WTC11 (cell line): ENCODE data around the gene CRCP. TPM values are rescaled to one million over a fixed set of nuclear protein-coding genes. Genes with fewer than 3 reads are reported as not detected.

Experiments used
- ATAC-seq: fragments of 200-7000 bp; cut with Tn5 transposase; 2 replicates; pipeline ENCODE4 v1.10.0; 2021; ENCODE audit warnings: mild to moderate bottlenecking, moderate library complexity
- CTCF ChIA-PET: fragments of 300-600 bp; sonication (Branson Sonifier 250); formaldehyde crosslinking; loops from one replicate; lab custom pipeline; 2021; ENCODE audit warnings: antibody characterized with exemption; lab: Charles Lee
- POLR2A ChIA-PET: fragments of 350-600 bp; sonication (Branson Sonifier 250); formaldehyde crosslinking; loops from one replicate; lab custom pipeline; 2021; ENCODE audit warnings: antibody characterized with exemption; lab: Charles Lee
- DNase-seq: peaks from one replicate; pipeline ENCODE4 v3.0.0; 2021; ENCODE audit warnings: low spot score
- H3K27ac Mint-ChIP-seq: 2 replicates; pipeline ENCODE4 v1.8.0; 2021; ENCODE audit warnings: mixed read lengths
- H3K27me3 Mint-ChIP-seq: 2 replicates; pipeline ENCODE4 v1.8.0; 2021; ENCODE audit warnings: low read depth, mild to moderate bottlenecking, moderate library complexity, mixed read lengths
- H3K36me3 Mint-ChIP-seq: 2 replicates; pipeline ENCODE4 v1.8.0; 2021; ENCODE audit warnings: mixed read lengths
- H3K4me1 Mint-ChIP-seq: 2 replicates; pipeline ENCODE4 v1.8.0; 2022; ENCODE audit warnings: mixed read lengths
- H3K4me3 Mint-ChIP-seq: 2 replicates; pipeline ENCODE4 v1.8.0; 2021; ENCODE audit warnings: mild to moderate bottlenecking, moderate library complexity, mixed read lengths
- H3K9me3 Mint-ChIP-seq: 2 replicates; pipeline ENCODE4 v1.8.0; 2021; ENCODE audit warnings: mixed read lengths
- ATF2 ChIP-seq: sonication (generic); formaldehyde crosslinking; IDR thresholded peaks from 2 replicates; pipeline ENCODE4 v1.8.1; 2022; ENCODE audit warnings: low read depth, missing genetic modification reagents, borderline replicate concordance
- ATF3 ChIP-seq: sonication (generic); formaldehyde crosslinking; conservative IDR thresholded peaks from 2 replicates; pipeline ENCODE4 v1.8.1; 2022; ENCODE audit warnings: mild to moderate bottlenecking, missing genetic modification reagents
- E2F5 ChIP-seq: sonication (generic); formaldehyde crosslinking; IDR thresholded peaks from 2 replicates; pipeline ENCODE4 v1.8.1; 2022; ENCODE audit warnings: mild to moderate bottlenecking, moderate library complexity, missing genetic modification reagents
- ETV6 ChIP-seq: sonication (generic); formaldehyde crosslinking; IDR thresholded peaks from 2 replicates; pipeline ENCODE4 v1.8.1; 2022; ENCODE audit warnings: mild to moderate bottlenecking, missing genetic modification reagents
- GABPB1 ChIP-seq: sonication (generic); formaldehyde crosslinking; IDR thresholded peaks from 2 replicates; pipeline ENCODE4 v1.8.1; 2023; ENCODE audit warnings: mild to moderate bottlenecking, missing genetic modification reagents
- GTF2I ChIP-seq: fragments of 250-450 bp; sonication (Bioruptor Pico); conservative IDR thresholded peaks from 2 replicates; pipeline ENCODE4 v1.4.0; 2021; ENCODE audit warnings: mild to moderate bottlenecking
- HMGA2 ChIP-seq: fragments of 250-450 bp; sonication (Bioruptor Pico); IDR thresholded peaks from 2 replicates; pipeline ENCODE4 v1.4.0; 2021; ENCODE audit warnings: mild to moderate bottlenecking, moderate library complexity
- HMGXB4 ChIP-seq: sonication (generic); formaldehyde crosslinking; IDR thresholded peaks from 2 replicates; pipeline ENCODE4 v1.8.1; 2023; ENCODE audit warnings: mild to moderate bottlenecking, moderate library complexity, missing genetic modification reagents
- JUN ChIP-seq: sonication (generic); formaldehyde crosslinking; IDR thresholded peaks from 2 replicates; pipeline ENCODE4 v1.8.0; 2023; ENCODE audit warnings: mild to moderate bottlenecking, missing genetic modification reagents
- KAT7 ChIP-seq: sonication (generic); formaldehyde crosslinking; IDR thresholded peaks from 2 replicates; pipeline ENCODE4 v1.8.1; 2023; ENCODE audit warnings: missing genetic modification reagents, mild to moderate bottlenecking, borderline replicate concordance
- MXD4 ChIP-seq: fragments of 250-450 bp; sonication (Bioruptor Pico); IDR thresholded peaks from 2 replicates; pipeline ENCODE4 v1.8.0; 2021; ENCODE audit warnings: mild to moderate bottlenecking, moderate library complexity, borderline replicate concordance
- NR1H2 ChIP-seq: sonication (generic); formaldehyde crosslinking; IDR thresholded peaks from 2 replicates; pipeline ENCODE4 v1.9.0; 2021; ENCODE audit warnings: mild to moderate bottlenecking, moderate library complexity, missing genetic modification reagents
- SP1 ChIP-seq: sonication (generic); formaldehyde crosslinking; conservative IDR thresholded peaks from 2 replicates; pipeline ENCODE4 v1.8.1; 2022; ENCODE audit warnings: missing genetic modification reagents
- TEAD4 ChIP-seq: sonication (generic); formaldehyde crosslinking; IDR thresholded peaks from 2 replicates; pipeline ENCODE4 v1.8.0; 2022; ENCODE audit warnings: mild to moderate bottlenecking, missing genetic modification reagents
- ZNF263 ChIP-seq: sonication (generic); formaldehyde crosslinking; IDR thresholded peaks from 2 replicates; pipeline ENCODE4 v1.8.1; 2022; ENCODE audit warnings: low read depth, mild to moderate bottlenecking, moderate library complexity, missing genetic modification reagents
- ZNF425 ChIP-seq: fragments of 250-450 bp; sonication (Bioruptor Pico); conservative IDR thresholded peaks from 2 replicates; pipeline ENCODE4 v1.9.0; 2021; ENCODE audit warnings: mild to moderate bottlenecking
- ZSCAN18 ChIP-seq: fragments of 250-450 bp; sonication (Bioruptor Pico); IDR thresholded peaks from 2 replicates; pipeline ENCODE4 v2.1.2; 2022; ENCODE audit warnings: mild to moderate bottlenecking, moderate library complexity
- total RNA-seq: library from RNA; stranded (reverse); gene quantifications from 3 replicates; pipeline ENCODE4 v1.2.3, GENCODE V29; 2021
- TF ChIP-seq, protein P1 (sequence below): fragments of 200-600 bp; IDR thresholded peaks from 2 replicates; pipeline ENCODE4 v1.8.0; 2022; ENCODE audit warnings: antibody characterized with exemption
- TF ChIP-seq, protein P2 (sequence below): sonication (generic); formaldehyde crosslinking; IDR thresholded peaks from 2 replicates; pipeline ENCODE4 v1.8.0; 2022; ENCODE audit warnings: missing genetic modification reagents
- TF ChIP-seq, protein P3 (sequence below): fragments of 250-450 bp; sonication (Bioruptor Pico); IDR thresholded peaks from 2 replicates; pipeline ENCODE4 v1.9.0; 2021; ENCODE audit warnings: moderate library complexity, mild to moderate bottlenecking, inconsistent platforms, borderline replicate concordance

Gene CRCP
- total RNA-seq, 1 experiment from 2014 or later = 23.3 TPM

- DNase-seq = no peak
- Mint-ChIP-seq H3K36me3 (peaks cover 44% of the 10 kb centered on the region), H3K27ac (peak overlapping the region; percentile 18; the same call in 1 of the 2 replicates), H3K4me1 (no peaks in the 10 kb centered on the region), H3K4me3 (no peak overlapping the region), H3K9me3 (no peaks in the 10 kb centered on the region), H3K27me3 (no peaks in the 10 kb centered on the region)
- TF ChIP-seq JUN (CRISPR knock-in tag) (no peak), SP1 (no peak), ATF3 (CRISPR knock-in tag) (no peak), ATF2 (CRISPR knock-in tag) (no peak), E2F5 (CRISPR knock-in tag) (no peak), TEAD4 (CRISPR knock-in tag) (no peak), GABPB1 (CRISPR knock-in tag) (no peak)
- TF ChIP-seq, protein P1, sequence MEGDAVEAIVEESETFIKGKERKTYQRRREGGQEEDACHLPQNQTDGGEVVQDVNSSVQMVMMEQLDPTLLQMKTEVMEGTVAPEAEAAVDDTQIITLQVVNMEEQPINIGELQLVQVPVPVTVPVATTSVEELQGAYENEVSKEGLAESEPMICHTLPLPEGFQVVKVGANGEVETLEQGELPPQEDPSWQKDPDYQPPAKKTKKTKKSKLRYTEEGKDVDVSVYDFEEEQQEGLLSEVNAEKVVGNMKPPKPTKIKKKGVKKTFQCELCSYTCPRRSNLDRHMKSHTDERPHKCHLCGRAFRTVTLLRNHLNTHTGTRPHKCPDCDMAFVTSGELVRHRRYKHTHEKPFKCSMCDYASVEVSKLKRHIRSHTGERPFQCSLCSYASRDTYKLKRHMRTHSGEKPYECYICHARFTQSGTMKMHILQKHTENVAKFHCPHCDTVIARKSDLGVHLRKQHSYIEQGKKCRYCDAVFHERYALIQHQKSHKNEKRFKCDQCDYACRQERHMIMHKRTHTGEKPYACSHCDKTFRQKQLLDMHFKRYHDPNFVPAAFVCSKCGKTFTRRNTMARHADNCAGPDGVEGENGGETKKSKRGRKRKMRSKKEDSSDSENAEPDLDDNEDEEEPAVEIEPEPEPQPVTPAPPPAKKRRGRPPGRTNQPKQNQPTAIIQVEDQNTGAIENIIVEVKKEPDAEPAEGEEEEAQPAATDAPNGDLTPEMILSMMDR = no peak
- TF ChIP-seq, protein P2, sequence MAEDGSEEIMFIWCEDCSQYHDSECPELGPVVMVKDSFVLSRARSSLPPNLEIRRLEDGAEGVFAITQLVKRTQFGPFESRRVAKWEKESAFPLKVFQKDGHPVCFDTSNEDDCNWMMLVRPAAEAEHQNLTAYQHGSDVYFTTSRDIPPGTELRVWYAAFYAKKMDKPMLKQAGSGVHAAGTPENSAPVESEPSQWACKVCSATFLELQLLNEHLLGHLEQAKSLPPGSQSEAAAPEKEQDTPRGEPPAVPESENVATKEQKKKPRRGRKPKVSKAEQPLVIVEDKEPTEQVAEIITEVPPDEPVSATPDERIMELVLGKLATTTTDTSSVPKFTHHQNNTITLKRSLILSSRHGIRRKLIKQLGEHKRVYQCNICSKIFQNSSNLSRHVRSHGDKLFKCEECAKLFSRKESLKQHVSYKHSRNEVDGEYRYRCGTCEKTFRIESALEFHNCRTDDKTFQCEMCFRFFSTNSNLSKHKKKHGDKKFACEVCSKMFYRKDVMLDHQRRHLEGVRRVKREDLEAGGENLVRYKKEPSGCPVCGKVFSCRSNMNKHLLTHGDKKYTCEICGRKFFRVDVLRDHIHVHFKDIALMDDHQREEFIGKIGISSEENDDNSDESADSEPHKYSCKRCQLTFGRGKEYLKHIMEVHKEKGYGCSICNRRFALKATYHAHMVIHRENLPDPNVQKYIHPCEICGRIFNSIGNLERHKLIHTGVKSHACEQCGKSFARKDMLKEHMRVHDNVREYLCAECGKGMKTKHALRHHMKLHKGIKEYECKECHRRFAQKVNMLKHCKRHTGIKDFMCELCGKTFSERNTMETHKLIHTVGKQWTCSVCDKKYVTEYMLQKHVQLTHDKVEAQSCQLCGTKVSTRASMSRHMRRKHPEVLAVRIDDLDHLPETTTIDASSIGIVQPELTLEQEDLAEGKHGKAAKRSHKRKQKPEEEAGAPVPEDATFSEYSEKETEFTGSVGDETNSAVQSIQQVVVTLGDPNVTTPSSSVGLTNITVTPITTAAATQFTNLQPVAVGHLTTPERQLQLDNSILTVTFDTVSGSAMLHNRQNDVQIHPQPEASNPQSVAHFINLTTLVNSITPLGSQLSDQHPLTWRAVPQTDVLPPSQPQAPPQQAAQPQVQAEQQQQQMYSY (CRISPR knock-in tag) = no peak
- POLR2A ChIA-PET = no interaction called here
- CTCF ChIA-PET = interaction anchor here (0.6 kb wide), 1 partner anchor 81 kb away, joined by 3 read pairs; no protein-coding TSS in a partner anchor
- no peak for ATAC-seq
Measured at GRCh38 chr7:66145400-66146104, 30.9 kb downstream of the CRCP start.

DNA sequence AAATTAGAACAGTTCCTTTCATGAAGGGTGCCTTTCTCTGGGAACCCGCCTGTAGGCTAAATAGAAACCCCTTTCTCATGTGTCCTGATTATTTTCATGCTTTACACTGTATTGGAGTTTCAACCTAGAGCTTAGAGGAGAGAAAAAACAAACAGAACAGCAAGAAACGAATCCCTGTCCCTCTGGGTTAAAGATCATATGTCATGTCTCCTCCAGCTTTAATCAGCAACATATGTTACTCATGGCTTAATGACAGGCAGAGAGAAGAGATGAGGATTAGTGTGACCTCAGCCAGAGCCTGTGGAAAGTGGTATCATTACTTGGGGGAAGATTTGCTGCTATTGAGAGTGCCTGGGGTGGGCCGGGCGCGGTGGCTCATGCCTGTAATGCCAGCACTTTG, 32.1 kb downstream of the CRCP start:
- DNase-seq (no peak), ATAC-seq (no peak)
- Mint-ChIP-seq H3K9me3 (no peaks in the 10 kb centered on the region), H3K27ac (no peak overlapping the region), H3K4me3 (no peak overlapping the region), H3K27me3 (no peaks in the 10 kb centered on the region), H3K36me3 (peaks cover 40% of the 10 kb centered on the region), H3K4me1 (peaks cover under 1% of the 10 kb centered on the region; the same call in 1 of the 2 replicates)
- ChIA-PET POLR2A (interaction anchor here (0.6 kb wide), 1 partner anchor 83 kb away, joined by 3 read pairs; no protein-coding TSS in a partner anchor), CTCF (no interaction called here)
- TF ChIP-seq ZNF263 (no peak), HMGA2 (CRISPR knock-in tag) (no peak), MXD4 (CRISPR knock-in tag) (no peak), NR1H2 (CRISPR knock-in tag) (no peak), ETV6 (CRISPR knock-in tag) (no peak), HMGXB4 (no peak), ZSCAN18 (no peak), ZNF425 (CRISPR knock-in tag) (no peak), KAT7 (CRISPR knock-in tag) (no peak), GTF2I (CRISPR knock-in tag) (no peak)
- TF ChIP-seq, protein P3, sequence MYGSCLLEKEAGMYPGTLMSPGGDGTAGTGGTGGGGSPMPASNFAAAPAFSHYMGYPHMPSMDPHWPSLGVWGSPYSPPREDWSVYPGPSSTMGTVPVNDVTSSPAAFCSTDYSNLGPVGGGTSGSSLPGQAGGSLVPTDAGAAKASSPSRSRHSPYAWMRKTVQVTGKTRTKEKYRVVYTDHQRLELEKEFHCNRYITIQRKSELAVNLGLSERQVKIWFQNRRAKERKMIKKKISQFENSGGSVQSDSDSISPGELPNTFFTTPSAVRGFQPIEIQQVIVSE (CRISPR knock-in tag) = no peak
